Keratinocyte (primary cell): ENCODE data around the gene CMSS1. TPM values are rescaled to one million over a fixed set of nuclear protein-coding genes. Genes with fewer than 3 reads are reported as not detected.

ENCODE experiments used
- DNase-seq: peaks from one replicate; pipeline ENCODE4 v3.0.0-alpha.2; 2011; ENCODE audit warnings: low read depth, missing footprints, low spot score
- FAIRE-seq: peaks from 2 replicates; lab custom pipeline; 2011; peaks lifted over from hg19 to GRCh38; lab: Jason Lieb, UNC
- H2AFZ ChIP-seq: 2 replicates; pipeline ENCODE4 v1.6.0; 2012; ENCODE audit warnings: low read length, control low read depth, inconsistent platforms; ENCODE audit not compliant: control insufficient read depth
- H3K27ac ChIP-seq: 2 replicates; pipeline ENCODE4 v1.5.1; 2011; ENCODE audit warnings: low read length; ENCODE audit not compliant: control insufficient read depth, insufficient read depth
- H3K27me3 ChIP-seq: 3 replicates; pipeline ENCODE4 v1.6.0; 2011; ENCODE audit warnings: low read length; ENCODE audit not compliant: control insufficient read depth, insufficient read depth; ENCODE audit errors: extremely low read depth
- H3K36me3 ChIP-seq, 2 experiments: 2 replicates in 1 of 2; 3 replicates in 1 of 2; pipeline ENCODE4 v1.5.1; 2011; ENCODE audit warnings: low read length in 2 of 2, mild to moderate bottlenecking in 1 of 2; ENCODE audit not compliant: control insufficient read depth in 2 of 2, insufficient read depth in 2 of 2; ENCODE audit errors: extremely low read depth in 1 of 2
- H3K4me1 ChIP-seq: 3 replicates; pipeline ENCODE4 v1.5.1; 2011; ENCODE audit warnings: low read length; ENCODE audit not compliant: control insufficient read depth, insufficient read depth; ENCODE audit errors: extremely low read depth
- H3K4me2 ChIP-seq: 3 replicates; pipeline ENCODE4 v1.6.0; 2011; ENCODE audit warnings: low read depth, low read length; ENCODE audit not compliant: control insufficient read depth, insufficient read depth; ENCODE audit errors: extremely low read depth
- H3K4me3 ChIP-seq, 3 experiments: fragments of 200-600 bp in 1 of 3; sonication (generic) in 1 of 3; 2 replicates in 2 of 3; 3 replicates in 1 of 3; pipeline ENCODE4 v1.5.1; 2011 to 2016; ENCODE audit warnings: low read length in 3 of 3, mild to moderate bottlenecking in 3 of 3, control low read depth in 2 of 3, inconsistent platforms in 1 of 3, low read depth in 1 of 3, mixed read lengths in 1 of 3, mixed run types in 1 of 3, moderate library complexity in 1 of 3; ENCODE audit not compliant: control insufficient read depth in 2 of 3, insufficient read depth in 2 of 3; ENCODE audit errors: extremely low read depth in 1 of 3
- H3K79me2 ChIP-seq: 2 replicates; pipeline ENCODE4 v1.6.0; 2012; ENCODE audit warnings: low read length; ENCODE audit not compliant: control insufficient read depth, insufficient read depth
- H3K9ac ChIP-seq: 3 replicates; pipeline ENCODE4 v1.6.0; 2011; ENCODE audit warnings: low read length; ENCODE audit not compliant: control insufficient read depth, insufficient read depth; ENCODE audit errors: extremely low read depth
- H3K9me1 ChIP-seq: 3 replicates; pipeline ENCODE4 v1.6.0; 2011; ENCODE audit warnings: low read length; ENCODE audit not compliant: control insufficient read depth, insufficient read depth; ENCODE audit errors: extremely low read depth
- H3K9me3 ChIP-seq: 2 replicates; pipeline ENCODE4 v1.5.1; 2012; ENCODE audit warnings: low read depth, low read length; ENCODE audit not compliant: control insufficient read depth
- H4K20me1 ChIP-seq: 3 replicates; pipeline ENCODE4 v1.6.0; 2011; ENCODE audit warnings: low read length; ENCODE audit not compliant: control insufficient read depth, insufficient read depth; ENCODE audit errors: extremely low read depth
- CTCF ChIP-seq, 3 experiments: IDR thresholded peaks in 1 of 3; conservative IDR thresholded peaks in 1 of 3; optimal IDR thresholded peaks in 1 of 3; 2 replicates in 2 of 3; 3 replicates in 1 of 3; pipeline versions ENCODE3 to v1.5.1; 2011; ENCODE audit warnings: low read length in 3 of 3, mild to moderate bottlenecking in 3 of 3, moderate library complexity in 2 of 3, control low read depth in 1 of 3, inconsistent platforms in 1 of 3; ENCODE audit not compliant: insufficient read depth in 2 of 3; ENCODE audit errors: extremely low read depth in 1 of 3
- EZH2 ChIP-seq: IDR thresholded peaks from one replicate; pipeline ENCODE4 v1.6.1; 2012; ENCODE audit warnings: inconsistent platforms, mild to moderate bottlenecking, low read length, moderate library complexity
- dilution Hi-C: fragments of 300-500 bp; cut with MboI; formaldehyde crosslinking; loops from one replicate; pipeline ENCODE4 v1.7.0; 2020; ENCODE audit warnings: low sequenced_read_pairs; ENCODE audit not compliant: extremely low pct_ligation_motif_present
- polyA plus RNA-seq, 5 experiments: library from polyadenylated mRNA; depleted of rRNA in 3 of 5; stranded (reverse) in 3 of 5; stranded (forward) in 1 of 5; unstranded in 1 of 5; fragments of >200 nt; gene quantifications; 1 replicate in 1 of 5; 2 replicates in 3 of 5; 3 replicates in 1 of 5; pipeline versions ENCODE4 v1.2.1 to v1.2.3, GENCODE V29; 2011 to 2012; ENCODE audit warnings: missing spikeins in 2 of 5, low read depth in 1 of 5, low replicate concordance in 1 of 5

Gene CMSS1
- polyA plus RNA-seq, 1 donor (not counting 4 experiments of a cell fraction or from before 2014, with no cell fraction given), result 37.2 TPM

- dilution Hi-C loops, result no loop called here
Observed at GRCh38 chr3:100106094-100106493, 288.4 kb downstream of the CMSS1 start.

GRCh38 chr3:100106531-100107141, 289.0 kb downstream of the CMSS1 start:
- dilution Hi-C loops, result no loop called here
- FAIRE-seq, result peak; percentile 83
- Histone ChIP-seq H3K4me2 (peak overlapping the region; percentile 63), H3K9me1 (no peaks in the 10 kb centered on the region), H4K20me1 (no peaks in the 10 kb centered on the region), H3K79me2 (no peaks in the 10 kb centered on the region), H3K4me1 (peaks cover 29% of the 10 kb centered on the region), H3K9me3 (no peaks in the 10 kb centered on the region), H3K36me3 (no peaks in the 10 kb centered on the region), H2AFZ (no peak overlapping the region), H3K4me3 (no peak overlapping the region), H3K27ac (peak overlapping the region; percentile 54), H3K9ac (no peak overlapping the region), H3K27me3 (no peaks in the 10 kb centered on the region)
- TF ChIP-seq CTCF (optimal IDR thresholded peaks at IDR 0.05 in 1 of 3, IDR thresholded peaks at IDR 0.05 in 1 of 3, conservative IDR thresholded peaks at IDR 0.05 in 1 of 3; ENCODE audit: extremely low read depth in 1 of 3, insufficient read depth in 2 of 3, low read length in 3 of 3) (no peak), EZH2 (no peak)
- peak; percentile 53 for DNase-seq

More at GRCh38 chr3:100106094-100106493, 288.4 kb downstream of the CMSS1 start:
- peaks cover 29% of the 10 kb centered on the region for H3K4me1 ChIP-seq
- no peak overlapping the region for H3K4me3 ChIP-seq
- H3K27ac ChIP-seq, result peak overlapping the region; percentile 54
- peak; percentile 25 for DNase-seq
- H2AFZ ChIP-seq, result no peak overlapping the region
- no peak for TF ChIP-seq EZH2
- no peak for TF ChIP-seq CTCF (optimal IDR thresholded peaks at IDR 0.05 in 1 of 3, IDR thresholded peaks at IDR 0.05 in 1 of 3, conservative IDR thresholded peaks at IDR 0.05 in 1 of 3; ENCODE audit: extremely low read depth in 1 of 3, insufficient read depth in 2 of 3, low read length in 3 of 3)
- H4K20me1 ChIP-seq, result no peaks in the 10 kb centered on the region
- H3K79me2 ChIP-seq, result no peaks in the 10 kb centered on the region
- no peaks in the 10 kb centered on the region for H3K36me3 ChIP-seq
- H3K4me2 ChIP-seq, result peak overlapping the region; percentile 63
- no peaks in the 10 kb centered on the region for H3K27me3 ChIP-seq
- no peak for FAIRE-seq
- H3K9ac ChIP-seq, result no peak overlapping the region
- H3K9me1 ChIP-seq, result no peaks in the 10 kb centered on the region
- H3K9me3 ChIP-seq, result no peaks in the 10 kb centered on the region
